Thyroid gland (tissue), 4 donors: ENCODE results near the gene PTPRC. TPM values are rescaled to one million over a fixed set of nuclear protein-coding genes. Genes with fewer than 3 reads are reported as not detected.
A peak's percentile ranks its signal among the peaks of the same experiment; 100 is the strongest.

ENCODE experiments used
- DNase-seq, 2 donors: peaks; one replicate each; pipeline ENCODE4 v3.0.0-alpha.2; 2019
- H3K27ac ChIP-seq, 3 donors: fragments of 200-600 bp; sonication (generic); 1 replicate in 2 of 3; 2 replicates in 1 of 3; pipeline ENCODE4 v1.5.1; 2016 to 2019; ENCODE audit warnings: mild to moderate bottlenecking in 1 of 3, moderate library complexity in 1 of 3
- H3K27me3 ChIP-seq: fragments of 200-600 bp; sonication (generic); one replicate; pipeline ENCODE4 v1.5.1; 2019
- H3K36me3 ChIP-seq, 2 donors: fragments of 200-600 bp; sonication (generic); one replicate each; pipeline ENCODE4 v1.5.1; 2016 to 2019
- H3K4me1 ChIP-seq, 2 donors: fragments of 200-600 bp; sonication (generic); one replicate each; pipeline ENCODE4 v1.5.1; 2017 to 2019
- H3K4me3 ChIP-seq, 3 donors: fragments of 200-600 bp; sonication (generic); replicated peaks in 1 of 3; 1 replicate in 2 of 3; 2 replicates in 1 of 3; pipeline ENCODE4 v1.5.1; 2016; ENCODE audit warnings: mild to moderate bottlenecking in 1 of 3
- H3K9me3 ChIP-seq: fragments of 200-600 bp; sonication (generic); one replicate; pipeline ENCODE4 v1.5.1; 2017
- POLR2A ChIP-seq, 2 donors: fragments of 450-650 bp; IDR thresholded peaks; one replicate each; pipeline ENCODE4 v1.6.1; 2017; ENCODE audit warnings: antibody characterized with exemption in 2 of 2, mild to moderate bottlenecking in 2 of 2, moderate library complexity in 1 of 2
- WGBS, 2 donors: methylation state at CpG; one replicate each; pipeline ENCODE4 v1.1.5; 2017; 5-methylcytosine and 5-hydroxymethylcytosine counted together
- intact Hi-C: fragments of 100-400 bp; cut with DNase I; formaldehyde crosslinking; loops from one replicate; pipeline ENCODE4 v1.15.1; 2023
- total RNA-seq, 4 donors: library from RNA; depleted of rRNA; stranded (reverse); fragments of >200 nt; gene quantifications; one replicate each; pipeline ENCODE4 v1.2.3, GENCODE V29; 2016
- TF ChIP-seq, protein P1 (sequence below), 6 experiments: fragments of 200-600 bp in 3 of 6; fragments of 450-650 bp in 3 of 6; sonication (generic) in 3 of 6; IDR thresholded peaks; one replicate each; pipeline ENCODE4 v1.5.1; 2016 to 2019; ENCODE audit warnings: antibody characterized with exemption in 6 of 6, mild to moderate bottlenecking in 2 of 6, inconsistent platforms in 1 of 6, moderate library complexity in 1 of 6

The PTPRC gene
- total RNA-seq, 4 donors from 2014 or later, result 11.5 to 23.8 (median 16.9) TPM

DNA sequence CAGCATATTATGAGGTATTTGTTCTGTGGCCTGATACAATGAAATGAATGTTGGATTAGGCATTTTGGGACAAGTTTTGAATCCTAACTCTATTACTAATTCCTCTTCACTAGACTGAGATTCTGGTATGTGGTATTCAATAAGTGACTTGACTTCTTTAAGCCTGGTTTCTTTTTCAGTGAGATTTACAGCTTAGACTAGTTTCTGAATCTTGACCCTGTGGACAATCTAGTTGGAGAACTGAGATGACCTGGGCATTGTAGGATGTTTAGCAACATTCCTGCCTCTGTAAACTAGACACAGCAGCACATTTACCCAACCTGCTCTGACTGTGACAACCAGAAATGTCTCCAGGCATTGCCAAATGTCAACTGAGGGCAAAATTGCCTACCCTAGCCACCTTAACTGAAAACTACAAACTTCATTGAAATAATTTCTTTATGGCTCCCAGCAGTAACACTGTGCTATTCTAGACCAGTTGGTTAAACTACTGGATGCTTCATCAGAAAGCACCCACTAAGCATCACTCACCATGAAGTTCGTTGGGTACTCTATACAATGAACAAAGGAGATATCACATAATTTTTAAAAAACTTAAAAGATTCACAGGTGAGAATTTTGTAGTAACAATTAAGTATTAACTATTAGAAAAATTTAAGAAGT lies 16.8 kb downstream of the PTPRC start:
- Histone ChIP-seq H3K4me3 (no peak overlapping the region), H3K4me1 (no peaks in the 10 kb centered on the region), H3K27me3 (no peaks in the 10 kb centered on the region), H3K36me3 (no peaks in the 10 kb centered on the region), H3K27ac (no peak overlapping the region), H3K9me3 (no peaks in the 10 kb centered on the region)
- intact Hi-C loops, result no loop called here
- 86 to 93% methylated on average over 1 of the region's 1 CpG for WGBS, 2 donors
- no peak for DNase-seq
- TF ChIP-seq, protein P1, sequence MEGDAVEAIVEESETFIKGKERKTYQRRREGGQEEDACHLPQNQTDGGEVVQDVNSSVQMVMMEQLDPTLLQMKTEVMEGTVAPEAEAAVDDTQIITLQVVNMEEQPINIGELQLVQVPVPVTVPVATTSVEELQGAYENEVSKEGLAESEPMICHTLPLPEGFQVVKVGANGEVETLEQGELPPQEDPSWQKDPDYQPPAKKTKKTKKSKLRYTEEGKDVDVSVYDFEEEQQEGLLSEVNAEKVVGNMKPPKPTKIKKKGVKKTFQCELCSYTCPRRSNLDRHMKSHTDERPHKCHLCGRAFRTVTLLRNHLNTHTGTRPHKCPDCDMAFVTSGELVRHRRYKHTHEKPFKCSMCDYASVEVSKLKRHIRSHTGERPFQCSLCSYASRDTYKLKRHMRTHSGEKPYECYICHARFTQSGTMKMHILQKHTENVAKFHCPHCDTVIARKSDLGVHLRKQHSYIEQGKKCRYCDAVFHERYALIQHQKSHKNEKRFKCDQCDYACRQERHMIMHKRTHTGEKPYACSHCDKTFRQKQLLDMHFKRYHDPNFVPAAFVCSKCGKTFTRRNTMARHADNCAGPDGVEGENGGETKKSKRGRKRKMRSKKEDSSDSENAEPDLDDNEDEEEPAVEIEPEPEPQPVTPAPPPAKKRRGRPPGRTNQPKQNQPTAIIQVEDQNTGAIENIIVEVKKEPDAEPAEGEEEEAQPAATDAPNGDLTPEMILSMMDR (IDR thresholded peaks at IDR 0.05), result no peak
- no peak for TF ChIP-seq POLR2A (IDR thresholded peaks at IDR 0.05)

DNA sequence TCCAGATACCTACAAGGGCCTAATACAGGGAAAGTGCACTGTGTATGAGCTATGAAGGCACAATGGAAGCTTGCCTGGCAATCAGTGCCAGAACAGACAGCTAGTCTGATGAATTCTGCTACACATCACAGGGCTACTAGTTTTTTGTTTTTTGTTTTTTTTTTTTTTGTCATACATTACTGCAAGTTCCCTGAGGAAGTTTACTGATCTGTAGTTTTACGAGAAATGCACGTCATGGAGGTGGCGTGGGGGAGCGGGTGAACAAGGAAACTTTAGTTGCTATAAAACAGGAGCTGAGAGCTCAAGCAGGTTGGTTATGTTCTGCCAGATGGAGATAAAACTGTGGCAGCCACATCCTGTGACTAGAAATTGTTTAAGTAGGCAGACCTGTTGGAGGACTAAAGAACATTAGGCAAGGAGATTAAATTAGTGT lies 17.7 kb downstream of the PTPRC start:
- Histone ChIP-seq H3K27me3 (no peaks in the 10 kb centered on the region), H3K4me3 (no peak overlapping the region), H3K4me1 (no peaks in the 10 kb centered on the region), H3K27ac (no peak overlapping the region), H3K36me3 (no peaks in the 10 kb centered on the region), H3K9me3 (no peaks in the 10 kb centered on the region)
- WGBS, 2 donors, result 87 to 94% methylated on average over 4 of the region's 4 CpGs
- intact Hi-C loops, result no loop called here
- DNase-seq, result peak; percentile 22 to 31
- TF ChIP-seq POLR2A (IDR thresholded peaks at IDR 0.05), result no peak

DNA sequence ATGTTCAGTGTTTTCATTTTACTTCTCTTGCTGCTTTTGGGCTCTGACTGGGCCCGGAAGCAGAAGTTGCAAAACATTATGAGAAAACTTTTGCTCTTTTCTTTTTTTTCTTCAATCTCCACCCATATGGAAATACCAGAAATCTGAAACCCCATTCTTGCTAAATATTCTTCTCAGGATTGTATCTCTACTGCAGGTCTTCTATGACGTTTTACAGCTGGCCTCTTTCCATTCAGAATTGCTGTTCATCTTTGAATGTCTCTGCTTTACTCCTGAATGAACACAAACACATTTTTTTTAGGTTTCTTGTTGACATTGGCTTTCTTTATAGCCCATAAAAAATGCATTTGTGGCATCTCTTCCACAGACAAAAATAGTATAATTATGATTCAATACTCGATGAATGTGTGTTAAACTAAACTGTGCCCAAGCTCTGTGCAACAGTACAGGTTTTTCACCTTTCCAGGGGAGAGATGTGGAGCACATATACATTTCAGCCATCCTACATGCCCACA lies 18.8 kb downstream of the PTPRC start:
- 48 to 49% methylated on average over 3 of the region's 3 CpGs for whole genome bisulfite sequencing, 2 donors
- DNase-seq, result no peak
- H3K36me3 ChIP-seq, result no peaks in the 10 kb centered on the region
- no peaks in the 10 kb centered on the region for H3K9me3 ChIP-seq
- intact Hi-C loops, result no loop called here
- H3K27me3 ChIP-seq, result no peaks in the 10 kb centered on the region
- no peak overlapping the region for H3K4me3 ChIP-seq
- TF ChIP-seq, protein P1 (IDR thresholded peaks at IDR 0.05), result no peak
- no peak for TF ChIP-seq POLR2A (IDR thresholded peaks at IDR 0.05)
- no peak overlapping the region for H3K27ac ChIP-seq
- H3K4me1 ChIP-seq, result no peaks in the 10 kb centered on the region

DNA sequence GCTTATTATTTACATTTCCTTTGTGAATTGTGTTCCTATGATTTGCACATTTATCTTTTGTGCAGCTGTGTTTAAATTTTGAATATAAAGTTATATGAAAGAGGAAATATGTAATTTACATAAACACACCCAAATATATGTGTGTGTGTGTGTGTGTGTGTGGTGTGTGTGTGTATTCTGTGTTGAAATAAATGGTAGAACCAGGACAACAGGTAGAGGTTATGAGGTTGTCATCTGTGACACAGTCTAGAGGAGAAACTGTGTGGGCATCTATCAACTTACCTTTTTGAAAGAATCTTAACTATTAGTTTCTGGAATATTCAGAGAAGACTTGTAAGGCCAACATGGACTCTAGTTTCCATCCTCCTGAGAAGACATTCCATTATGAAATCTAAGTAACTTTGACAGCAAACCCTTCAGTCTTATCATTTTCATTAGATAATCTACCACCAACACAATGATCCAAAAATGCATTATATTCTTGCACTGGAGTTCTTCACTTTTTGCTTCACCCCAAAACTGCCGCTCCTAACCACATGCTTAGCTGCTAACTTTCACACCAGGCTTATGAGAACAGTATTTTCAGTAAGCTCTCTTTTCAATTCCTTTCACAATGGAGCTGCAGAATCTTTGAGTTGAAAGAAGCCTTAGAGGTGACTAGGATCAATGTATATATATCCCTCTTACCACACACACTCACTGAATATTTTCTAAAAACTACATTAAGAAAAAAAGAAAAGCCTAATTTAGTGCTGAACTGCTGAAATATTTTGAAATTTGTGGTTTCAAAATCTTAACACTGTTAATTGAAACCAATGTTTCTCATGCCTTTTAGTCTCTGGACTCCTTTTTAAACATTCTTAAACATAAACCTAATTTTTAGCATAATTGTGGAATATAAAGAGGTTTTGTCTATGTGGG lies 21.8 kb downstream of the PTPRC start:
- Histone ChIP-seq H3K4me1 (no peaks in the 10 kb centered on the region), H3K27me3 (no peaks in the 10 kb centered on the region), H3K27ac (no peak overlapping the region), H3K36me3 (no peaks in the 10 kb centered on the region), H3K4me3 (no peak overlapping the region), H3K9me3 (no peaks in the 10 kb centered on the region)
- intact Hi-C loops, result no loop called here
- no peak for DNase-seq
- WGBS, 2 donors, result 85 to 94% methylated on average over 1 of the region's 1 CpG
- TF ChIP-seq, protein P1 (IDR thresholded peaks at IDR 0.05), result no peak
- TF ChIP-seq POLR2A (IDR thresholded peaks at IDR 0.05), result no peak

DNA sequence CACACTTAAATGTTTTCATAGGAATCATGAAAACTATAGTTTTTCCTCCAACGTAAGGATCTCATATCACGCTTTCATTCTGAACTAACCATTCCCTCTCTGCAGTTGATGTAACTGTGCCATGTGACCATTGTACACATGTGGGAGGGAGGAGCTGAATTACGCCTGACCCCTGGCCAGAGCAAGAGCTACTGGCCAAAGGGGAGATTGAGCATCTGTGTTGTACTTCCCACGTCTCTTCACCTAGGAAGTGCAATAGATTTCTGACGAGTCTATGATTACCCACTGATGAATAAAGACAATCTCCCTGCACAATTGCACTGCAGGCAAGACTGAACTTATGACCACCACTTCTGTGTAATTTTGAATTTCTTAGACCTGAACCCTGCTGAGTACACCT lies 24.0 kb downstream of the PTPRC start:
- H3K4me3 ChIP-seq, result no peak overlapping the region
- WGBS, 2 donors, result 86 to 90% methylated on average over 5 of the region's 5 CpGs
- no peaks in the 10 kb centered on the region for H3K27me3 ChIP-seq
- H3K9me3 ChIP-seq, result no peaks in the 10 kb centered on the region
- intact Hi-C loops, result no loop called here
- no peaks in the 10 kb centered on the region for H3K36me3 ChIP-seq
- no peaks in the 10 kb centered on the region for H3K4me1 ChIP-seq
- no peak for DNase-seq
- no peak overlapping the region for H3K27ac ChIP-seq
- no peak for TF ChIP-seq POLR2A (IDR thresholded peaks at IDR 0.05)
- TF ChIP-seq, protein P1 (IDR thresholded peaks at IDR 0.05), result no peak
